Breast epithelium (tissue), 4 donors: ENCODE data around the gene UBXN2A. TPM values are rescaled to one million over a fixed set of nuclear protein-coding genes. Genes with fewer than 3 reads are reported as not detected.
A peak's percentile ranks its signal among the peaks of the same experiment; 100 is the strongest.
"Not testable (repeated sequence)": the region's sequence is repeated elsewhere in the genome, so short reads cannot be mapped to it uniquely, and the experiment has no call there.

Source experiments
- DNase-seq, 2 donors: peaks; one replicate each; pipeline ENCODE4 v3.0.0-alpha.2; 2019; ENCODE audit warnings: low spot score in 2 of 2
- H3K27ac ChIP-seq, 2 donors: fragments of 200-600 bp; sonication (generic) in 1 of 2; one replicate each; pipeline ENCODE4 v1.5.1; 2016 to 2019; ENCODE audit warnings: mild to moderate bottlenecking in 1 of 2
- H3K27me3 ChIP-seq, 2 donors: fragments of 200-600 bp; sonication (generic) in 1 of 2; one replicate each; pipeline versions ENCODE4 v1.5.1 to v1.6.0; 2017 to 2019; ENCODE audit warnings: control low read depth in 1 of 2, mild to moderate bottlenecking in 1 of 2
- H3K36me3 ChIP-seq: fragments of 200-600 bp; one replicate; pipeline ENCODE4 v1.5.1; 2019
- H3K4me1 ChIP-seq, 2 donors: fragments of 200-600 bp; sonication (generic); one replicate each; pipeline ENCODE4 v1.5.1; 2016 to 2019; ENCODE audit warnings: control low read depth in 1 of 2
- H3K4me3 ChIP-seq, 3 donors: fragments of 200-600 bp; sonication (generic); 1 replicate in 2 of 3; 2 replicates in 1 of 3; pipeline ENCODE4 v1.5.1; 2016 to 2019; ENCODE audit warnings: mild to moderate bottlenecking in 3 of 3, moderate library complexity in 2 of 3
- H3K9me3 ChIP-seq, 2 donors: fragments of 200-600 bp; sonication (generic) in 1 of 2; one replicate each; pipeline ENCODE4 v1.5.1; 2016 to 2019; ENCODE audit warnings: control low read depth in 1 of 2
- CTCF ChIP-seq, 3 donors: fragments of 450-650 bp; IDR thresholded peaks; one replicate each; pipeline ENCODE4 v1.5.1; 2016 to 2017; ENCODE audit warnings: antibody characterized with exemption in 3 of 3, mild to moderate bottlenecking in 3 of 3, moderate library complexity in 3 of 3
- POLR2A ChIP-seq: fragments of 450-650 bp; IDR thresholded peaks from one replicate; pipeline ENCODE4 v1.6.1; 2016; ENCODE audit warnings: antibody characterized with exemption, mild to moderate bottlenecking, moderate library complexity
- POLR2AphosphoS5 ChIP-seq, 3 donors: sonication (generic); formaldehyde crosslinking; IDR thresholded peaks; one replicate each; pipeline ENCODE4 v1.6.1; 2017; ENCODE audit warnings: antibody characterized with exemption in 3 of 3
- intact Hi-C: fragments of 100-400 bp; cut with DNase I; formaldehyde crosslinking; loops from one replicate; pipeline ENCODE4 v1.15.1; 2023; ENCODE audit warnings: low total_unique reads
- total RNA-seq, 3 donors: library from RNA; depleted of rRNA; stranded (reverse); fragments of >200 nt; gene quantifications; one replicate each; pipeline ENCODE4 v1.1.0, GENCODE V29; 2016

Gene UBXN2A
- total RNA-seq, 3 donors from 2014 or later = 13.0 to 22.0 (median 16.4) TPM

- H3K27ac ChIP-seq = peak overlapping the region in 1 of 2 donors; percentile 96
These were observed 1.4 kb downstream of the UBXN2A start for GRCh38 chr2:23941644-23942043.

GRCh38 chr2:23943666-23944065 lies 3.4 kb downstream of the UBXN2A start:
- H3K36me3 ChIP-seq = no peaks in the 10 kb centered on the region
- H3K4me3 ChIP-seq = no peak overlapping the region
- H3K9me3 ChIP-seq = no peaks in the 10 kb centered on the region
- H3K27ac ChIP-seq = peak overlapping the region; percentile 28 to 65
- no peaks in the 10 kb centered on the region for H3K27me3 ChIP-seq
- no peak for TF ChIP-seq CTCF (IDR thresholded peaks at IDR 0.05)
- DNase-seq = no peak
- intact Hi-C loops = no loop called here
- no peaks in the 10 kb centered on the region for H3K4me1 ChIP-seq

More at GRCh38 chr2:23941644-23942043, 1.4 kb downstream of the UBXN2A start:
- no peaks in the 10 kb centered on the region for H3K36me3 ChIP-seq
- intact Hi-C loops = no loop called here
- no peak for DNase-seq
- no peak for TF ChIP-seq POLR2A
- no peak for TF ChIP-seq POLR2AphosphoS5 (IDR thresholded peaks at IDR 0.05)
- TF ChIP-seq CTCF (IDR thresholded peaks at IDR 0.05) = no peak
- no peaks in the 10 kb centered on the region for H3K27me3 ChIP-seq
- no peaks in the 10 kb centered on the region for H3K9me3 ChIP-seq
- H3K4me1 ChIP-seq = no peaks in the 10 kb centered on the region
- peak overlapping the region; percentile 70 to 94 (median 92) for H3K4me3 ChIP-seq

- H3K9me3 ChIP-seq = no peaks in the 10 kb centered on the region
- no peaks in the 10 kb centered on the region for H3K4me1 ChIP-seq
- peak overlapping the region; percentile 28 to 65 for H3K27ac ChIP-seq
- no peaks in the 10 kb centered on the region for H3K36me3 ChIP-seq
- no peaks in the 10 kb centered on the region for H3K27me3 ChIP-seq
- intact Hi-C loops = no loop called here
- DNase-seq = peak in 1 of 2 donors; percentile 74
- no peak overlapping the region for H3K4me3 ChIP-seq
- TF ChIP-seq POLR2AphosphoS5 (IDR thresholded peaks at IDR 0.05) = no peak
- TF ChIP-seq CTCF (IDR thresholded peaks at IDR 0.05) = no peak
- no peak for TF ChIP-seq POLR2A
These were observed 4.3 kb downstream of the UBXN2A start for GRCh38 chr2:23944527-23944926.

- intact Hi-C loops = no loop called here
- H3K4me1 ChIP-seq = no peaks in the 10 kb centered on the region
- peak overlapping the region in 1 of 2 donors; percentile 65 for H3K27ac ChIP-seq
These were observed 4.7 kb downstream of the UBXN2A start for GRCh38 chr2:23944976-23945375.

GRCh38 chr2:23947350-23947749 lies 7.1 kb downstream of the UBXN2A start:
- Histone ChIP-seq H3K27me3 (no peaks in the 10 kb centered on the region), H3K36me3 (no peaks in the 10 kb centered on the region), H3K4me3 (no peak overlapping the region), H3K4me1 (no peaks in the 10 kb centered on the region), H3K9me3 (no peaks in the 10 kb centered on the region), H3K27ac (no peak overlapping the region)
- intact Hi-C loops = no loop called here
- TF ChIP-seq CTCF (IDR thresholded peaks at IDR 0.05) = no peak
- TF ChIP-seq POLR2AphosphoS5 (IDR thresholded peaks at IDR 0.05) = no peak
- no peak for TF ChIP-seq POLR2A
- no peak for DNase-seq

More at GRCh38 chr2:23944976-23945375, 4.7 kb downstream of the UBXN2A start:
- DNase-seq = no peak
- no peak for TF ChIP-seq POLR2AphosphoS5 (IDR thresholded peaks at IDR 0.05)
- Histone ChIP-seq H3K4me3 (no peak overlapping the region), H3K9me3 (no peaks in the 10 kb centered on the region), H3K36me3 (no peaks in the 10 kb centered on the region), H3K27me3 (no peaks in the 10 kb centered on the region)

GRCh38 chr2:23952558-23952957 lies 12.3 kb downstream of the UBXN2A start:
- H3K9me3 ChIP-seq, DNase-seq, H3K4me1 ChIP-seq, H3K27ac ChIP-seq, H3K27me3 ChIP-seq, intact Hi-C loops, H3K36me3 ChIP-seq, H3K4me3 ChIP-seq: not testable (repeated sequence)
